ENCODE results near the gene CIDEA.
"Not testable (repeated sequence)": the region's sequence is repeated elsewhere in the genome, so short reads cannot be mapped to it uniquely, and the experiment has no call there.

GRCh38 chr18:12226807-12227206 is 27.4 kb upstream of the CIDEA start:
- TF ChIP-seq CTCF, POLR2A (IDR thresholded peaks at IDR 0.05): not testable (repeated sequence)
